Trophoblast cell (in vitro differentiated cells and primary cell): ENCODE measurements around the gene DYNLT4.

Experiments used
- DNase-seq, 2 donors: peaks; one replicate each; pipeline ENCODE4 v3.0.0-alpha.2; 2016
- H2AFZ ChIP-seq: 2 replicates; pipeline ENCODE4 v1.6.1; 2013; ENCODE audit warnings: low read length, moderate library complexity, mild to moderate bottlenecking; ENCODE audit not compliant: insufficient read depth, poor library complexity
- H2AK5ac ChIP-seq: 2 replicates; pipeline ENCODE4 v1.6.1; 2013; ENCODE audit warnings: mild to moderate bottlenecking, low read length
- H2BK120ac ChIP-seq: 2 replicates; pipeline ENCODE4 v1.6.1; 2013; ENCODE audit warnings: low read length, mild to moderate bottlenecking, moderate library complexity; ENCODE audit not compliant: insufficient read depth, poor library complexity
- H2BK12ac ChIP-seq: 2 replicates; pipeline ENCODE4 v1.6.1; 2013; ENCODE audit warnings: mild to moderate bottlenecking, low read length, moderate library complexity
- H2BK5ac ChIP-seq: 2 replicates; pipeline ENCODE4 v1.6.1; 2013; ENCODE audit warnings: low read length, low read depth, moderate library complexity, mild to moderate bottlenecking; ENCODE audit not compliant: poor library complexity
- H3K14ac ChIP-seq: 2 replicates; pipeline ENCODE4 v1.6.1; 2013; ENCODE audit warnings: mild to moderate bottlenecking, low read length
- H3K18ac ChIP-seq: 2 replicates; pipeline ENCODE4 v1.6.1; 2013; ENCODE audit warnings: mild to moderate bottlenecking, low read length
- H3K23ac ChIP-seq: 2 replicates; pipeline ENCODE4 v1.6.1; 2013; ENCODE audit warnings: low read length
- H3K27ac ChIP-seq: 2 replicates; pipeline ENCODE4 v1.5.1; 2013; ENCODE audit warnings: low read depth, mild to moderate bottlenecking, inconsistent platforms, low read length, moderate library complexity
- H3K27me3 ChIP-seq: 2 replicates; pipeline ENCODE4 v1.6.1; 2013; ENCODE audit warnings: inconsistent platforms, mild to moderate bottlenecking, low read length, moderate library complexity; ENCODE audit not compliant: insufficient read depth
- H3K36me3 ChIP-seq, 2 experiments: 1 replicate in 1 of 2; 2 replicates in 1 of 2; pipeline ENCODE4 v1.6.1; 2013; ENCODE audit warnings: low read length in 2 of 2, mild to moderate bottlenecking in 2 of 2, moderate library complexity in 1 of 2; ENCODE audit not compliant: insufficient read depth in 2 of 2, control insufficient read depth in 1 of 2
- H3K4ac ChIP-seq: 2 replicates; pipeline ENCODE4 v1.6.1; 2013; ENCODE audit warnings: low read depth, mild to moderate bottlenecking, low read length, moderate library complexity
- H3K4me1 ChIP-seq, 2 experiments: 1 replicate in 1 of 2; 2 replicates in 1 of 2; pipeline ENCODE4 v1.6.1; 2013; ENCODE audit warnings: low read length in 2 of 2, mild to moderate bottlenecking in 2 of 2, moderate library complexity in 1 of 2; ENCODE audit not compliant: insufficient read depth in 2 of 2, control insufficient read depth in 1 of 2
- H3K4me2 ChIP-seq: 2 replicates; pipeline ENCODE4 v1.6.1; 2013; ENCODE audit warnings: inconsistent platforms, mild to moderate bottlenecking, low read length, moderate library complexity
- H3K4me3 ChIP-seq: 2 replicates; pipeline ENCODE4 v1.5.1; 2013; ENCODE audit warnings: mild to moderate bottlenecking, low read depth, low read length, inconsistent platforms
- H3K79me1 ChIP-seq: one replicate; pipeline ENCODE4 v1.6.1; 2013; ENCODE audit warnings: low read length
- H3K79me2 ChIP-seq: 2 replicates; pipeline ENCODE4 v1.6.1; 2013; ENCODE audit warnings: low read length, mild to moderate bottlenecking; ENCODE audit not compliant: control insufficient read depth, insufficient read depth, poor library complexity
- H3K9ac ChIP-seq: 2 replicates; pipeline ENCODE4 v1.6.1; 2013; ENCODE audit warnings: mild to moderate bottlenecking, low read length
- H3K9me3 ChIP-seq: 2 replicates; pipeline ENCODE4 v1.6.1; 2013; ENCODE audit warnings: low read depth, mild to moderate bottlenecking, control low read depth, inconsistent platforms, low read length; ENCODE audit not compliant: insufficient read depth
- H4K12ac ChIP-seq: 2 replicates; pipeline ENCODE4 v1.6.1; 2013; ENCODE audit warnings: low read depth, mild to moderate bottlenecking, low read length, moderate library complexity
- H4K8ac ChIP-seq: 2 replicates; pipeline ENCODE4 v1.6.1; 2013; ENCODE audit warnings: low read depth, mild to moderate bottlenecking, low read length, moderate library complexity
- H4K91ac ChIP-seq: one replicate; pipeline ENCODE4 v1.6.1; 2013; ENCODE audit warnings: low read depth, mild to moderate bottlenecking, low read length, moderate library complexity
- WGBS: extraction: QIAGEN DNeasy Blood & Tissue Kit; methylation state at CpG from one replicate; pipeline ENCODE4 v1.1.7; 2013; ENCODE audit warnings: missing lambda C conversion rate; ENCODE audit not compliant: insufficient read length, insufficient coverage; ENCODE audit errors: extremely low coverage; 5-methylcytosine and 5-hydroxymethylcytosine counted together

DYNLT4 gene

GRCh38 chr1:44807364-44808062 lies 362 bp upstream of the DYNLT4 start:
- Histone ChIP-seq H3K79me2 (peaks cover 22% of the 10 kb centered on the region), H3K4me1 (peaks cover 62 to 66% of the 10 kb centered on the region in 2 experiments), H3K14ac (peak overlapping the region; percentile 69), H3K9me3 (no peaks in the 10 kb centered on the region), H4K12ac (peak overlapping the region; percentile 31), H2BK120ac (peak overlapping the region; percentile 80), H3K79me1 (peaks cover 50% of the 10 kb centered on the region), H3K23ac (no peak overlapping the region), H2AFZ (peak overlapping the region; percentile 24), H3K4ac (peak overlapping the region; percentile 41), H3K18ac (peak overlapping the region; percentile 64), H2BK5ac (peak overlapping the region; percentile 91), H4K91ac (peak overlapping the region; percentile 96), H2BK12ac (peak overlapping the region; percentile 58), H3K4me2 (peak overlapping the region; percentile 27), H3K27ac (peak overlapping the region; percentile 98), H4K8ac (peak overlapping the region; percentile 86), H3K4me3 (no peak overlapping the region), H3K27me3 (no peaks in the 10 kb centered on the region), H3K36me3 (peaks cover 38 to 42% of the 10 kb centered on the region in 2 experiments), H3K9ac (peak overlapping the region; percentile 35), H2AK5ac (peak overlapping the region; percentile 26)
- peak; percentile 99 for DNase-seq
- no CpG with 5 or more reads among the region's 16 CpGs for WGBS

DNA sequence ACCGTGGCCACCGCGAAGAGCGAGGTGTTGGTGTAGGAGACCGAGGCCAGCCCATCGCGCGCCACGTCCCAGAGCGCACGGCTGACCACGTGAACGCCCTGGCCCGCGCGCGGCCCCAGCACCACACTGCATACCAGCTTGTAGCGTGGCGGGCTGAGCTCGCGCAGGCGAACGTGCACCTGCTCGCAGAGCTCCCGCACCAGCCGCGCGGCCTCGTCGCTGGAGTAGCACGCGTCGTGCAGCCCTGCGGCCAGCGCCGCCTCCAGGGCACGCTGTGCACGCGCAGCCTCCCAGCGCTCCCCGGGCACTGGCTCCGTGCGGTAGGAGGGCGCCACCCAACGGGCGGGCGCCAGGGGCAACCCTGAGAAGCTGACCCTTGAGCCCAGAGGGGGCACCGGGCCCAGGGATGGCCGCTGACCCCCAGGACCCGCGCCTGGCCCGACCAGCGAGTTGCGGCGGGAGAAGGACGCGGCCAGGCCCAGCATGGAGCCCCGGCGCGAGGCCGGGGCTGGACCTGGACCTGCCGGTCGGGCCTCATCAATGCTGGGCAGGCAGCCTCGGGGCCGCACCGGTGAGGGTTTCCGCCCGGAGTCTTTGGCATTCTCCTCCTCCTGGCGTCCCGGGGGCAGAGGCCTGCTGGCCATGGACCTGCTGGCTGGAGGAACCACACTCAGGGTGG lies 987 bp downstream of the DYNLT4 start:
- Histone ChIP-seq H3K4me3 (no peak overlapping the region), H2AK5ac (peak overlapping the region; percentile 89), H3K79me2 (peaks cover 27% of the 10 kb centered on the region), H3K36me3 (peaks cover 44 to 50% of the 10 kb centered on the region in 2 experiments), H3K79me1 (peaks cover 46% of the 10 kb centered on the region), H3K4ac (peak overlapping the region; percentile 84), H3K27ac (peak overlapping the region; percentile 98), H3K4me1 (peaks cover 63% of the 10 kb centered on the region in 2 experiments), H2AFZ (peak overlapping the region; percentile 9), H3K23ac (no peak overlapping the region), H3K18ac (peak overlapping the region; percentile 74), H3K27me3 (no peaks in the 10 kb centered on the region), H4K12ac (no peak overlapping the region), H4K8ac (peak overlapping the region; percentile 71), H4K91ac (peak overlapping the region; percentile 79), H2BK120ac (peak overlapping the region; percentile 92), H2BK5ac (peak overlapping the region; percentile 78), H2BK12ac (peak overlapping the region; percentile 94), H3K9ac (no peak overlapping the region), H3K14ac (peak overlapping the region; percentile 73), H3K9me3 (no peaks in the 10 kb centered on the region), H3K4me2 (no peak overlapping the region)
- WGBS: no CpG with 5 or more reads among the region's 70 CpGs
- peak; percentile 66 to 72 for DNase-seq

GRCh38 chr1:44805311-44806024 lies 1.7 kb downstream of the DYNLT4 start:
- no peaks in the 10 kb centered on the region for H3K27me3 ChIP-seq

GRCh38 chr1:44803312-44804095 lies 3.6 kb downstream of the DYNLT4 start:
- DNase-seq: peak in 1 of 2 donors; percentile 33
- no peaks in the 10 kb centered on the region for H3K9me3 ChIP-seq
- no peak overlapping the region for H2BK5ac ChIP-seq
- H3K4me2 ChIP-seq: no peak overlapping the region
- no peak overlapping the region for H3K23ac ChIP-seq
- no peak overlapping the region for H3K14ac ChIP-seq
- peaks cover 27% of the 10 kb centered on the region for H3K79me2 ChIP-seq
- peaks cover 44% of the 10 kb centered on the region in 2 experiments for H3K36me3 ChIP-seq
- H3K18ac ChIP-seq: peak overlapping the region; percentile 25
- no peak overlapping the region for H4K8ac ChIP-seq
- peaks cover 44% of the 10 kb centered on the region in 2 experiments for H3K4me1 ChIP-seq
- no peak overlapping the region for H3K9ac ChIP-seq
- no peak overlapping the region for H4K12ac ChIP-seq
- no peak overlapping the region for H3K27ac ChIP-seq
- H2AFZ ChIP-seq: no peak overlapping the region
- no peak overlapping the region for H3K4ac ChIP-seq
- no peaks in the 10 kb centered on the region for H3K27me3 ChIP-seq
- no CpG with 5 or more reads among the region's 13 CpGs for WGBS
- H3K4me3 ChIP-seq: no peak overlapping the region
- no peak overlapping the region for H2AK5ac ChIP-seq
- peaks cover 37% of the 10 kb centered on the region for H3K79me1 ChIP-seq
- H4K91ac ChIP-seq: no peak overlapping the region
- H2BK12ac ChIP-seq: peak overlapping the region; percentile 33
- H2BK120ac ChIP-seq: no peak overlapping the region

More at GRCh38 chr1:44805311-44806024, 1.7 kb downstream of the DYNLT4 start:
- no CpG with 5 or more reads among the region's 20 CpGs for WGBS
- Histone ChIP-seq H3K79me1 (peaks cover 48% of the 10 kb centered on the region), H2BK12ac (peak overlapping the region; percentile 48), H3K9me3 (no peaks in the 10 kb centered on the region), H3K4ac (no peak overlapping the region), H4K8ac (peak overlapping the region; percentile 20), H3K4me3 (no peak overlapping the region), H3K4me2 (no peak overlapping the region), H3K4me1 (peaks cover 63 to 64% of the 10 kb centered on the region in 2 experiments), H3K18ac (peak overlapping the region; percentile 74), H2AFZ (no peak overlapping the region), H3K79me2 (peaks cover 32% of the 10 kb centered on the region), H4K91ac (peak overlapping the region; percentile 30), H4K12ac (no peak overlapping the region), H2AK5ac (peak overlapping the region; percentile 89), H3K36me3 (peaks cover 44 to 48% of the 10 kb centered on the region in 2 experiments), H3K9ac (no peak overlapping the region), H2BK120ac (peak overlapping the region; percentile 18), H3K14ac (peak overlapping the region; percentile 32), H3K27ac (peak overlapping the region; percentile 7), H2BK5ac (peak overlapping the region; percentile 18), H3K23ac (no peak overlapping the region)
- peak; percentile 6 to 21 for DNase-seq
